Activated CD4-positive, CD25-positive, alpha-beta regulatory T cell treated with anti-CD3 and anti-CD28 coated beads, Interleukin-2, amount 50 U/mL, for 24 hours (primary cell): Measurements from ENCODE around the gene PRKN.

Experiments
- ATAC-seq, 2 donors: fragments of 150-1000 bp; cut with Tn5 transposase; one replicate each; pipeline ENCODE4 v1.10.0; 2021; ENCODE audit warnings: mild to moderate bottlenecking in 1 of 2, moderate library complexity in 1 of 2

PRKN gene

DNA sequence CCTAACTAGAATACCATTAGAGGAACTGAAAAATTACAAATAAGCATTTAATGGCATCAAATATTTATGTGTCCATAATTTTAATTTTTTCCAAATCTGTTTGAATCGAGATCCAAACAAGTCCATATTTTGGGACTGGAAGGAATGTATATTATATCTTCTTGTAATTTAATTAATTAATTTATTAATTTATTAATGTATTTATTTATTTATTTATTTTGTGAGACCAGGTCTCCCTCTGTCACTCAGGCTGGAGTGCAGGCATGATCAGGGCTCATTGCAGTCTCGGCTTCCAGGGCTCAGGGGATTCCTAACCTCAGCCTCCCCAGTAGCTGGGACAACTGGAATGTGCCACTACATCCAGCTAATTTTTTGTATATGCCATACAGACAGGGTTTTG is 453.6 kb downstream of the PRKN start:
- ATAC-seq = no peak

DNA sequence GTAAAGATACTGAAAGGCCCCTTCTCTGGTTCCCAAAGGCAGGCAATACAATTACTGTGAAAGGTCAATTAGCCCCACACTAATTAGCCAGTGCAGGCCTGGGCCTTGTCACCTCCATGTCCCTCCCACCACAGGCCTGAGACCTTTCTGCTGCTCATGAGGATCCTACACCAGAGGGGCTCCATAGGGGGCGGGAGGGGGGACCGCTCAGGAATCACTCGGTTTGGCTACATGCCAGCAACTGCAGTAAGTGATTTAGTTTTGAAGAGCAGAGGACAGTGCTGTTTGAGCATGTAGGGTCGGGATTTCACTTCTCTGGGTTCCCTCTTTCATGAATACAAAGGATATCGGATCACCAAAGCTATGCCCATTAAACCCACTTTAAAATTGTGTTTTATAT is 455.6 kb downstream of the PRKN start:
- no peak for ATAC-seq

DNA sequence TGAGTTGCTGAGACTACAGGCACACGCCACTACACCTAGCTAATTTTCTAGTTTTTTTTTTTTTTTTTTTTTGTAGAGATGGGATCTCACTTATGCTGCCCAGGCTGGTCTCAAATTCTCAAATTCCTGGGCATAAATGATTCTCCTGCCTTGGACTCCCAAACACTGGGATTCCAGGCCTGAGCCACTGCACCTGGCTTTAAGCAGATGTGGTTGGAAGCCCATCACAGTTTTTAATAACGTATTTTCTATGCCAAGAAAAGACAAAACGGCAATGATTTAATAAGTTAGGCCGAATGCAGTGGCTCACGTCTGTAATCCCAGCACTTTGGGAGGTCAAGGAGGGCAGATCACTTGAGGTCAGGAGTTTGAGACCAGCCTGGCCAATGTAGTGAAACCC is 456.6 kb downstream of the PRKN start:
- ATAC-seq = no peak

DNA sequence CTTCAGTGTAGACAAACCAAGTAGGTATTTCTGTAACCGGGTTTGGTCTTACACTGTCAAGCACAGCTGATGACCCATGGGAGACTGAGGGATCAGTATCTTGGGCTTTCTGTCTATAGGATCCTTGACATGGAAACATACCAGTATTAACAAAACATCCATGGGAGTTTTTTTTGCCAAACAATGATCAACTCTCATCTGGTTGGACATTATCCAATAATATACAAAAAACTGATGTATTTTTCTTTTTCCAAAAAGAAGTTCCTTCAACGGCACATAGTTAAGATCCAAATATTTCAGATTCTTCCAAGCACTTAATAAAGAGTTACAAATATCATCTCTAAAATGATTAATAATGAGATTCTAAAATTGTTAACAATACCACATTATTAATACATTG is 459.9 kb downstream of the PRKN start:
- no peak for ATAC-seq

DNA sequence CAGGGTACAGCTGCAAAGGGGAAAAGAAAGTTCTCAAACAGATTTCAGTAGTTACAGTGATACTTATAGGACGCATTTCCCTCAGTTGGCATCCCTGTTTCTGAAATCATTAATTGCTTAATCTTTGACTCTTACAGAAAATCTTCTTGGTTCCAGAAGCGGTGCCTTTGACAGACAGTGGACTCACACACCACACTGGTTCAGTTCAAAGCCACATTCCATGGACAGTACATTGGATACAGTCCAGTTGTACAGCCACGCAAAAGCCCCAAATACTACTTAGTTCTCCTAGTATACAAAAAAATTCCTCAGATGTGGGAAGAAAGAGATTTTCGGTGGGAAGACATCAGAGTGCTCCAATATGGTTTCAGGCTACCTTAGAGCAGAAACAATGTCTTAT is 460.4 kb downstream of the PRKN start:
- ATAC-seq = no peak

DNA sequence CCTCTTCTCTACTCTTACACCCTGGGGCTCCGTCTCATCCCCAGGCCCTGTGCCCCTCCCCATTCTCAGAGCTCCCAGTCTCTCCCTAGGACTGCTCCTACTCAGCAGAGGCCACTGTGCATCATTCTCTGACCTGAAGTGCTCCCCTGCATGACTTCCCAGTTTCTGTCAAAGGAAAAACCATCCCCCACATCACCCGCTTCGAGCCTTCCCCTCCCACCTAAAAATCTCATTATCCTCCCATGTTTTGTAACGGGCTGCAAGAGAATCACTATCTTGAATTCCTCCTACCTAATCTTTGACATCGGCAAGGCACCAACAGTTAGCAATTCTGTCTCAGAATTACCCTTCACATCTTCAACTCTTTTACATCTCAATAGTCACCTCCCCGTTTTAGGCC is 463.0 kb downstream of the PRKN start:
- ATAC-seq = no peak

DNA sequence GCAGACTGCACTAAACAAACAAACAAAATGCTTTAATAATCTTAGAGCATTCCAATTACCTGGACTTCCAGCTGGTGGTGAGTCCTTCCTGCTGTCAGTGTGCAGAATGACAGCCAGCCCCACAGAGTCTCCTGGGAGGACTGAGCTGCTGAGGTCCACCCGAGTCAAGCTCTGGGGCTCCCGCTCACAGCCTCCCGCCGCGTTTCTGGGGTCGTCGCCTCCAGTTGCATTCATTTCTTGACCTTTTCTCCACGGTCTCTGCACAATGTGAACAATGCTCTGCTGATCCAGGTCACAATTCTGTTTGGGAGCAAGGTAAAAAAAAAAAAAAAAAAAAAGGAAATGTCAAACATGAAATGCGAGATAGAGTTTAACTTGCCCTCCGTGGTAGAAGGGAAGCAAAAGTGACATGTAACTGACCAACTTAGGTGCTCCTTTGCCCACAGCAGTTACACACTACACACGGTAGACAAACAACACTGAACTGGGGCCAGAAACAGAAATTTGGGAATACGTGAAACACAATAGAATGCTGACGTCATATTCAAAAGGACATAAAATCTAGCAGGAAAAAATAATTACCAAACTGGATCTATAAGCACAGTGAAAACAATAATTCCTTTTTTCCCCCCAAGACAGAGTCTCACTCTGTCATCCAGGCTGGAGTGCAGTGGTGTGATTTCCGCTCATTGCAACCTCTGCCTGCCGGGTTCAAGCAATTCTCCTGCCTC is 464.9 kb downstream of the PRKN start:
- no peak for ATAC-seq

DNA sequence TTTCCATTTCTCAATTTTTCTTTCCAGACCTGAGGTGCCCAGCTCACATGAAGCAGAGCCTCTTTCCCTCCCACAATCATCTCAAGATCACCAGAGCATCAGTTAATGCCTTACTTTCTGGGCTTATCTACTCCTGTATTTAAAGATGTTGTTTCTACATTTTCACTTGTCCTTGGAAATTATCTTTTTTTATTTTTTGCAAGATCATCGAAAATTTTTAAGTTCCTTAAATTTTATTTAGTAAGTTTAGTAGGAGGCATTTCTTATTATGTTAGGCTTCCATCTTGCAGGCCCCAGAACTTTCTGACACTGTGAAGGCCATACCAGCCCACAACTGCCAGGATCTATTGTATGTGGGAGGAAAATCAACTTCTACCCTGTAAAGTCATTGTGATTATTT is 466.0 kb downstream of the PRKN start:
- no peak for ATAC-seq

DNA sequence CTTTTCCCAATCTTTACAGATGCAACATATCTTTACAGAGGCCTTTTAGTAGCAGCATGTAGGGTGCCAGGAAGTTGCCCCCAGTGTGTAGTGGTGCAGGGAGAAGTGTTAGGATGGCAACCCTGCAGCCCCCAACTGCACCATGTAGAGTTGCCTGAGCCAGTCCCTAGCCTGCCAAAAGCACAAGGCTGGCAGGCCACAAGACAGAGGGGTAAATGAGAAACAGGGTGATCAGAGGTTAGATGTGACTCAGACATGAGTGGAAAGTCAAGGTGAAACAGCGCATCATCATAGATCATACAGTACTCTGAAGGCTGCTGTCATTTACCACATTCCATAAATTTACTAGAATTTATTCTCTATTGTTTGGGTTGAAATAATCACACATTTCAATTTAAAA is 467.5 kb downstream of the PRKN start:
- peak; percentile 36 to 38 for ATAC-seq

DNA sequence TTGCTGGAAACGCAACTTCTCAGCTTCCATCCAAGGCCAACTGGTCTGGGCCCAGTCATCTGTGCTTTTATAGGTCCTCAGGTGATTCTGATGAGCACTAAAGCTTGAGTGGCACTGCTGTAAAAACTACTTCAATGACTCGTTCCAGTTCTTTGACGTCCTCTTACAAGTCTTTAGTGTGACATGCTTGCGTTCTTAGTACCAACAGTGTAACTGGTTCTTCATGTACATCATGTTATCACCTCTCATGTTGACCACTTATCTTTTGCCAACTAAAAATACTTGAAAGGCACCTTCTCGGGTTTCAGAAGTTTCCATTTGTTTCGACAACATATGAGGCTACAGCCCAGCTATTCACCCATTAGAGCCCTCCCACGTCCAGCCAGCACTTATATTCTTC is 468.9 kb downstream of the PRKN start:
- no peak for ATAC-seq

DNA sequence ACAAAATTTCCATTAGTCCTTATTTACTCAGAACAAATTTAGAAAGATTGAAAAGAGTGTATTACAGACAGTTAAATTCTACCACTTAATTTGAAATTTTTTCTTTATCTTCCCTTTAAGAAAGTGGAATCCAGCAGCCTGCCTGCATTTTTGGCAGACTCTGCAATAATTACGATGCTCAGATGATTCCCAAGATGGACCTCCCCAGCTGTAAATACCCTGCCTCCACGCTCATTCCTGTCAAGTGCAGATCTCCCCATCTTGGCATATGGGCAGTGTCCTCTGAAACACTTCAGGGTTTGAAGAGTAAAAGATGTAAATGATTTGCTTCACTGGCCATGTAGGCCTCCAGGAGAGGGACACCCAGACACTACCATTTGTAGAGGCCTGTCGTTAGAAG is 471.2 kb downstream of the PRKN start:
- no peak for ATAC-seq

DNA sequence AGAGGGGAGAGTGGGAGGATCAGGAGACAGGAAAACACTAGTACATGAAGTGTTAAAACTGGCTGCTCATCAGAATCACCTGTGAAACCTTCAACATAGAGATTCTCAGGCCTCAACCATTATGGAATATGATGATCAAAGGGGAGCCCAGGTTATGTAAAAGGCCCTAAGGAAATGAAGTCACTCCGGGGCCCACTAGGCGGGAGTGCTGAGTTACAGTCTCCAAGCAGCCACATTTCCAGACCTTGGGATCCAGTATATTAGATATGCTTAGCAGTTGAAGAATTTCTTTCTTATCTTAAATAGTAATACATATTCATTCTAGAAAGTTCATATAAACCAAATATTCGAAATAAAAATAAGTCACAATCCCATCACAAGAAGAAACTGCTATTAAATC is 476.3 kb downstream of the PRKN start:
- ATAC-seq = no peak

DNA sequence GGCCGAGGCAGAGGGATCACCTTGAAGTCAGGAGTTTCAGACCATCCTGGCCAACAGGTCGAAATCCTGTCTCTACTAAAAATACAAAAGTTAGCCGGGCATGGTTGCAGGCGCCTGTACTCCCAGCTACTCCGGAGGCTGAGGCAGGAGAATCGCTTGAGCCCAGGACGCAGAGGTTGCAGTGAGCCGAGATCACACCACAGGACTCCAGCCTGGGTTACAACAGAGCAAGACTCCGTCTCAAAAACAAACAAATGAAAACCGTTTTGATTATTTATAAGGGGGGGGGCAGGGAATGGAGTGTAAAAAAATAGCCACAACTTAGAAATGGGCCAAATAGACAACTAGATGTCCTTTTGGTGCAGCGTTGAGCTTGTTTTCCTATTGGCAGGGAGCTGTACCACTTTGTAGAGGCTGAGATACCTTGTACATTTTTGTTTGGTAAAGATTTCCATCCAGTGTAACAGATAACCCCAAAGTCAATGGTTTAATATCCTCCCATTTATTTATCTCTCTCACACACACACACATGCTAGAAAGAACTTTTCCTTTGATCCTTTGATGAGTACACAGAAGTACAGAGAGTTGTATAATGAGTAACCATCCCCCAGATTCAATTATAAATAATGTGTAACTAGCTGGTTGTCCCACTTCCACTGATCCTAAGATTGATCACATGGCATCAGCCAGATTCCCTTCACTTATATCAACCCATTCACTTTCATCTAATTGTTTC is 477.5 kb downstream of the PRKN start:
- ATAC-seq = no peak

DNA sequence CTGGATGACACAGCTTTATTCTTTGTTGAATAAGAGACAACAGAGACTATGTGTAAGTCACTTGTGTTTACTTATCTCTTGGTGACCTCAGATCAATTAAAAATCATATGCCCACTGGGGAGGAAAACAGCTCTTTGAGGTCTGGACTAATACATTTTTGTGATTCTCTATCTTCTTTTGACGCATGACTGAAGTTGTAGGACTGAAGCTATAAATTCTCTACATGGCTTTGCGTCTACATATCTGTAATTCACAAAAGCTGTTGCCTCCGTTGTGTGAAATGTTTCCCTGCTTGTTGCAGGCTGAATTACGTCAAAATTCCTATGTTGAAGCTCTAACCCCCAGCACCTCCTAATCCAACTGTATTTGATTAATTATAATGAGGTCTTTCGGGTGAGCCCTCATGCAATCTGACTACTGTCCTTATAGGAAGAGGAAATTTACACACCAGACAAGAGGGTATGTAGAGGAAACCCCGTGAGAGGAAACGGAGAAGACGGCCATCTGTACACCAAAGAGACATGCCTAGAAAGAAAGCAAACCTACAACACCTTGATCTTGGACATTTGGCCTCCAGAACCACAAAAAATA is 481.6 kb downstream of the PRKN start:
- no peak for ATAC-seq

DNA sequence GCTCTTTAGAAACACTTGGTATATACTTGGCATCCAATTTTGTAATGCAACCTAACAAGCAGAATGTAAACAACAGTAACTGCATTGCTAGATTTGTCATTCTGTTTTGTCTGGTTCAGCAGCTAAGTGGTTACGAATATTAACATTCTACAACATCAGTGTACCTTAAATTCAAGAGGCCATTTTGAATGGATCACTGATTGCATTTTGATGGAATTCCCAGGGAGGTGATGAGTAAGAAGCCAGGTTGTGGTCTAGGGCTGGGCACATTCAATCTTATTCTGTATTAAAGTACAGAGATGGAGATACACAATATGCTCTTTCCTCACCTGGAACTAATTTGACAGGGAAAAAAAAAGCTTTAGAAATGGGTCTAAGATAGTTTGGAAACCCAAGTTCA is 483.5 kb downstream of the PRKN start:
- ATAC-seq = no peak

DNA sequence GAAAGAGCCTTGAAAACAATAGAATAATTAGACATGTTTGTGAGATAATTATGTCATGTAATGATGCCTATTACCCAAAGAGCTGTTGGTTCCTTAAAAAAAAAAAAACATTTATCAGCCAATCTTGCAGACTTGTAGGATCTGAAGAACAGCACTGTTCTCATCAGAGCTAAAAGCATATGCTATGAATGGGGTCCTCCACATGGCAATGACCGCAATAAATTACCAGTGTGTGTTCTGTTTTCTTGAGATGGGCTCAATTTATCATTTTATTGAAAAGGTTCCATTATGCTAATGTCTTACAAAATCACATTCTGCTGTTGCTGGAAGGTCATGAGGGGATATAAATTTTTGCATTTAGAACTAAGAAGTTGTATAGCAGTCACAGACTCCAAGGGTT is 484.7 kb downstream of the PRKN start:
- no peak for ATAC-seq

DNA sequence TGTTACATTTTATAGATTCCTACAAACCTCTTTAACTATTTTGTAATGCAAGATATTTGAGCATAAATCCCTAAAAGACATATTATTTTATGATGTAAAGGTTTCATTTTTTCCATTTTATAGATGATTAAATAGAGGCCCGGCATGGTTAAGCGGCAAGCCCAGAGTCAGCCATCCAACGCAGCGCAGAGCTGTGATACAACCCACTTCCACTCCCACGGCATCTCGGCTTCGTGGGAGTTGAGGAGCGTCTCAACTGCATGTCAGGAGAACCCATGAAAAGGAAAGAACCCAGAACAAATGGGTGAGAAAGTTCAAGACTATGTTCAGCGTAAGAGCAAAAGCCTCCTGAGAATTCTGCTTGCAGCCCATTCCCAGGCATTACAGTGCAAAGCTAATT is 488.2 kb downstream of the PRKN start:
- ATAC-seq = no peak

DNA sequence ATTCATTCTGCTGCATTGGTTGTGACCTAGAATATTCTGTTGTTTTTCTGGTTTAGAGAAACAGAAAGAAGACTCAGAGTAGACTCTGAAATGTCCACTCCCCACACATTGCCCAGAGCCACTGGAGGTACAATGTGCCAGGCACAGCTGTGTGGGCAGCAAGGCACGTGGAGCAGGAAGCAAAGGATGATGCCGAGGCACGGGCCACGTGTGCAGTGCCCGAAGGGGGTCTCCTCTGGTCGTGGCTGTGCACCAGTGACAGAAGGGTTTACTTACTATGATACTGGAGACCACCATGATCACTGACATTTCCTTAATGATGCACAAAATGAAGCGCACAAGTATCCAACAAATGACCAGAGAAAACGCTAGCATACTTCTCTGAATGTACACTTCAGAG is 488.9 kb downstream of the PRKN start:
- no peak for ATAC-seq

DNA sequence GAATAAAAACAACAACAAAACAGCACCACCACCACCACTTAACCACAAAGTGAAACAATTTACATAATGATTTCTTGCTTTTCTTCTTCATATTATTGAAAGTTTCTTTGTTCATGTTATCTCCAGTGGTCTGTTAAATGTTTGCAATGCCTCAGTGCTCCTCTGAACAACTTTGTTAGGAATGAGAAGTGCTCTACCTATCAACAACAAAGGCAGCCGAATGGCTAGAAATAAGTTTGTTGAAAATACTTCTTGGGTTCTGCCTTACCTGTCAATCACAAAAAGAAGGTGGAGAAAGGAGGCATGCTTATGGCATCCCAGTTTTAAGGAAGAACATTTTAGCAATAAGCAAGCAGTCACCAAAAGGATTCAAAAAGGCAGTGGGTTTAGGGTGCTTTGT is 490.2 kb downstream of the PRKN start:
- no peak for ATAC-seq

DNA sequence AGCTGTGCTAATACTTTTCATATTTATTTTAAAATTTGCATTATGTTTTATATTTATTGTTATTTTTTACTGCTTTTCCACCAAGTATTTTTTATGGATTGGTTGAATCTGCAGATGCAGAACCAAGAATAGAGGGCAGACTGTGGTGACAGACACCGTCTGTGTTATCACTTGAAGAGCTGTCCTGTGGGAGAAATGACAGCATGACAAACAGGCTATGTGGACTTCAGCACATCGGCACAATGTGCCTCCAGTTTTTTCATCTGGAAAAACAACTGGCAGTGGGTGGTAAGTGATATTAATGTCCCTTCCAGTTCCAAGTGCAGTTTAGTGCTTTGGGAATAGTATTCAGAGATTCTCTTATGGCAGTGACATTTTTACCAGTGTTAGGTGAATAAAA is 492.9 kb downstream of the PRKN start:
- ATAC-seq = no peak

DNA sequence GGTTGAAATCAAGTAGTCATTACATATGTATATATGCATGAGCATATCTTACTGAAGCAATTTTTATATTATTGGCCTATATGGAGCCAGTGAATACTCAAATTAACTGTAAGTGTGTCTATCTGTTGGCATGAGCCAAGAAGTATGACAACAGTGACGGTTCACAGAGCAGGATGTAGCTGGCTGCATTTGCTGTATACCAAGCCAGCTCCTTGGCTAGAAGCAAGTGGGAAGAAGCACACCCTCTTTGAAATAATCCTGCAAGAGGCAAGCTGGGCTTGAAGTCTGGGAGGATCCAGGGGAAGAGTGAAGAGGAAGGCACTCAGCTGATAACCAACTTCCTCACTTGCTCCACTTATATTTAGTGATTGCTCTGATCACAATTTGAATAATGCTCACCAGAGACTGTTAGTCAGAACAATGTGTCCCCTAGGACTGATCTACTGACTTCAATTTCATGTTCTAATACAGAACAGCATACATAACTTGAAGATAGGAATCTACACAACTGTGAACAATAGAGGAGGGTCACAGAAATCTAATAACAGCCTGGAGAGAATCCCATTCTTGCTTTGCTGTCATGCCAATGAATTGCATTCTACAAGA is 497.3 kb downstream of the PRKN start:
- ATAC-seq = no peak

DNA sequence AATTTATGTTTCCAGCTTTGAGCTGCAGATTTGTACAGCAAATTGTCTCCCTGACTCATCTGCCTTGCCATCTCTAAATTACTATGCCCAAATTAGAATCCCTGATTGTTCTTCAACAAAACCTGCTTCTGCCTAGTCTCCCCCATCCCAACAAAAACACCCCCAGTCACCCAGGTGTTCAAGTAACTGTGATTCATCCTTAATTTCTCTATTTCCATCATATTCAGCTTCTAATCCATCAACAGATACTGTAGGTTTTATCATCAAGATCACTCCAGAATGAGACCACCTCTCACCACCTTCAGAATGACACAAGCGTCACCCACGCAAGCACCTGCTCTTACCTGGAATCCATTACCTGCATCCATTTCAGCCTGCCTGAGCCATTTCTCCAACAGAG is 498.5 kb downstream of the PRKN start:
- ATAC-seq = no peak

DNA sequence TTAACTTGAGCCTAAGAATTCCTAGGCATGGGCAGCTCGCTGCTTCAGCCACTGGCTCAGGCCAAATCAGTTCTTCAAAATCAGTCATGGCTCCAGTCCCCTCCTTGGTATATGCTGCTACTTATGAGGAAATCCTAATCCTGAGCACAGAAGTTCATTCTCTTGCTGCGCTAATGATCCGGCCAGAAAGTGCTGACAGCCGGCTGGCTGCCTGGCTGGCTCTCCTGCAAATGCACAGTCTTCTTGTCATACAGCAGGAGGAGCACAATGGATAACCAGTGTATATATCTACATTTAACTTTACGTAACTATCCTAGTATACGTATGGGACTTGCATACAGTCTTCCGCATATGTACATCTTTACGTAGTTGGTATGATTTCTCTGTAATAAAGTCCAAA is 500.8 kb downstream of the PRKN start:
- no peak for ATAC-seq

DNA sequence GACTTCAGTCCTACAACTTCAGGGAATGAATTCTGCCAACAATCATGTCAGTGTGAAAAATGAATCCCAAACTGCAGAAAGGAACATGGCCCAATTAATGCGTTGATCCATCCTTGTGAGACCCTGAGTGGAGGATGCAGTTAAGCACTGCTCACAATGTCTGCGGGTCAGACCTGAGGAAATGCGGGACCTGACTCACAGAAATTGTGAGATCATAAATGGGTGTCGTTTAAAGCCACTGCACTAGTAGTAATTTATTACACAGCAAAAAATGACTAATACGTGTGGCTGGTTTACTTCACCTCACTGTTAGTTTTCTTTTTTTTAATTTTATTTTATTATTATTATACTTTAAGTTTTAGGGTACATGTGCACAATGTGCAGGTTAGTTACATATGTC is 505.0 kb downstream of the PRKN start:
- ATAC-seq = no peak
